B cell (primary cell): ENCODE measurements around the gene GFOD2. TPM values are rescaled to one million over a fixed set of nuclear protein-coding genes. Genes with fewer than 3 reads are reported as not detected.

Experiments used
- ATAC-seq: fragments of 200-7000 bp; cut with Tn5 transposase; one replicate; pipeline ENCODE4 v1.10.0; 2021; ENCODE audit warnings: low read depth, mild to moderate bottlenecking, moderate number of reproducible peaks, moderate library complexity
- CTCF ChIA-PET: fragments of 350-600 bp; sonication (Branson Sonifier 250); formaldehyde crosslinking; loops from one replicate; lab custom pipeline; 2021; ENCODE audit warnings: antibody characterized with exemption, inconsistent platforms; lab: Charles Lee
- POLR2A ChIA-PET: fragments of 350-600 bp; sonication (Branson Sonifier 250); formaldehyde crosslinking; loops from one replicate; lab custom pipeline; 2021; ENCODE audit warnings: antibody characterized with exemption; lab: Charles Lee
- DNase-seq: peaks from one replicate; pipeline ENCODE4 v3.0.0; 2013
- H2AFZ ChIP-seq: 2 replicates; pipeline ENCODE4 v1.6.1; 2012; ENCODE audit warnings: mild to moderate bottlenecking, low read depth, low read length; ENCODE audit not compliant: insufficient read depth, poor library complexity, severe bottlenecking
- H3K27ac ChIP-seq, 2 donors: 1 replicate in 1 of 2; 2 replicates in 1 of 2; pipeline ENCODE4 v1.5.1; 2012 to 2013; ENCODE audit warnings: low read length in 2 of 2, mild to moderate bottlenecking in 2 of 2, moderate library complexity in 1 of 2
- H3K27me3 ChIP-seq, 4 experiments: fragments of 200-600 bp in 1 of 4; sonication (generic) in 1 of 4; replicated peaks in 1 of 4; 1 replicate in 2 of 4; 2 replicates in 2 of 4; pipeline versions ENCODE4 v1.6.1 to v1.7.0; 2013 to 2016; ENCODE audit warnings: low read length in 3 of 4, mild to moderate bottlenecking in 2 of 4, mixed read lengths in 1 of 4, moderate library complexity in 1 of 4; ENCODE audit not compliant: insufficient read depth in 4 of 4, control insufficient read depth in 3 of 4; ENCODE audit errors: control extremely low read depth in 1 of 4
- H3K36me3 ChIP-seq, 2 experiments: replicated peaks in 1 of 2; 1 replicate in 1 of 2; 2 replicates in 1 of 2; pipeline versions ENCODE4 v1.6.1 to v1.7.1; 2013; ENCODE audit warnings: low read length in 1 of 2; ENCODE audit not compliant: insufficient read depth in 2 of 2, control insufficient read depth in 1 of 2; ENCODE audit errors: control extremely low read depth in 1 of 2, extremely low read depth in 1 of 2
- H3K4me1 ChIP-seq, 2 donors: fragments of 200-600 bp in 1 of 2; sonication (generic) in 1 of 2; 1 replicate in 1 of 2; 2 replicates in 1 of 2; pipeline versions ENCODE4 v1.5.1 to v1.6.1; 2013 to 2017; ENCODE audit warnings: low read length in 2 of 2; ENCODE audit not compliant: control insufficient read depth in 2 of 2, insufficient read depth in 2 of 2
- H3K4me2 ChIP-seq: replicated peaks from 2 replicates; pipeline ENCODE3; 2012; ENCODE audit warnings: mild to moderate bottlenecking, low read depth, low read length; ENCODE audit not compliant: poor library complexity, severe bottlenecking
- H3K4me3 ChIP-seq, 5 experiments: fragments of 200-600 bp in 1 of 5; sonication (generic) in 1 of 5; 1 replicate in 3 of 5; 2 replicates in 2 of 5; pipeline versions ENCODE4 v1.5.1 to v1.7.0; 2011 to 2016; ENCODE audit warnings: low read length in 4 of 5, mild to moderate bottlenecking in 4 of 5, low read depth in 2 of 5, control low read depth in 1 of 5, moderate library complexity in 1 of 5; ENCODE audit not compliant: insufficient read depth in 1 of 5; ENCODE audit errors: control extremely low read depth in 1 of 5, extremely low read depth in 1 of 5
- H3K79me2 ChIP-seq: fragments of 200-600 bp; sonication (generic); one replicate; pipeline ENCODE4 v1.6.0; 2016; ENCODE audit warnings: low read length; ENCODE audit not compliant: control insufficient read depth, insufficient read depth
- H3K9ac ChIP-seq: fragments of 200-600 bp; sonication (generic); 2 replicates; pipeline ENCODE4 v1.6.1; 2017; ENCODE audit warnings: mild to moderate bottlenecking, low read length, moderate library complexity
- H3K9me3 ChIP-seq, 3 donors: one replicate each; pipeline versions ENCODE4 v1.6.1 to v1.7.1; 2013; ENCODE audit warnings: low read length in 2 of 3; ENCODE audit not compliant: control insufficient read depth in 2 of 3, insufficient read depth in 1 of 3; ENCODE audit errors: control extremely low read depth in 1 of 3
- H4K20me1 ChIP-seq: 2 replicates; pipeline ENCODE4 v1.6.0; 2012; ENCODE audit warnings: mild to moderate bottlenecking, low read length; ENCODE audit not compliant: insufficient read depth, control insufficient read depth, poor library complexity, severe bottlenecking
- H3K27ac Mint-ChIP-seq: one replicate; pipeline ENCODE4 v1.8.0; 2021; ENCODE audit warnings: mixed read lengths
- H3K27me3 Mint-ChIP-seq: one replicate; pipeline ENCODE4 v1.8.0; 2021; ENCODE audit warnings: mixed read lengths
- H3K4me1 Mint-ChIP-seq: one replicate; pipeline ENCODE4 v1.8.0; 2021; ENCODE audit warnings: mixed read lengths
- H3K4me3 Mint-ChIP-seq: one replicate; pipeline ENCODE4 v1.8.0; 2021; ENCODE audit warnings: mixed read lengths
- H3K9me3 Mint-ChIP-seq: one replicate; pipeline ENCODE4 v1.8.0; 2022; ENCODE audit warnings: mixed read lengths; ENCODE audit not compliant: insufficient read depth
- CTCF ChIP-seq: fragments of 200-600 bp; IDR thresholded peaks from one replicate; pipeline ENCODE4 v1.8.0; 2022; ENCODE audit warnings: antibody characterized with exemption, mild to moderate bottlenecking
- EZH2 ChIP-seq: IDR thresholded peaks from 2 replicates; pipeline ENCODE4 v1.6.1; 2012; ENCODE audit warnings: borderline replicate concordance, low read depth, mild to moderate bottlenecking, moderate library complexity, low read length; ENCODE audit not compliant: insufficient read depth, poor library complexity, severe bottlenecking
- WGBS: methylation state at CpG from one replicate; pipeline ENCODE4 v1.1.5; 2013; ENCODE audit warnings: missing lambda C conversion rate; ENCODE audit not compliant: insufficient coverage; 5-methylcytosine and 5-hydroxymethylcytosine counted together
- intact Hi-C: fragments of 100-400 bp; cut with micrococcal nuclease; formaldehyde crosslinking; loops from one replicate; pipeline ENCODE4 v1.10.0; 2022
- polyA plus RNA-seq: library from polyadenylated mRNA; depleted of rRNA; stranded (reverse); fragments of >200 nt; gene quantifications from 2 replicates; pipeline ENCODE4 v1.2.3, GENCODE V29; 2012
- total RNA-seq, 2 donors: library from RNA; stranded (reverse); fragments of 120-200 nt in 1 of 2; gene quantifications; 1 replicate in 1 of 2; 2 replicates in 1 of 2; pipeline versions ENCODE4 v1.2.3 to v1.2.4, GENCODE V29; 2013 to 2022

GFOD2 gene
- total and polyA plus RNA-seq, 2 donors (not counting 1 experiment from before 2014, with no cell fraction given) = 11.9 to 18.2 TPM

- no peaks in the 10 kb centered on the region for H3K79me2 ChIP-seq
- Mint-ChIP-seq H3K4me1 (peaks cover 39% of the 10 kb centered on the region), H3K9me3 (no peaks in the 10 kb centered on the region), H3K27ac (peak overlapping the region; percentile 41), H3K4me3 (no peak overlapping the region), H3K27me3 (no peaks in the 10 kb centered on the region)
- H3K27me3 ChIP-seq = no peaks in the 10 kb centered on the region
- DNase-seq (peak; percentile 77), ATAC-seq (peak; percentile 23)
- WGBS = 57% methylated on average over 11 of the region's 13 CpGs
- no peaks in the 10 kb centered on the region for H4K20me1 ChIP-seq
- ChIA-PET POLR2A (interaction anchor here (0.5 to 2.0 kb wide), 4 partner anchors 13 to 695 kb away, joined by 3 to 4 read pairs (median 3); partner anchors contain the start of gene GFOD2), CTCF (interaction anchor here (0.6 to 11.7 kb wide), 42 partner anchors 9 to 393 kb away, joined by 3 to 136 read pairs (median 5); partner anchors contain the start of genes ACD, CTRL, EDC4 and GFOD2)
- intact Hi-C loops = loop anchor here (1.0 to 2.0 kb wide), 4 partner anchors 46 to 391 kb away; partner anchors contain the start of gene GFOD2
- H3K4me3 ChIP-seq = no peak overlapping the region
- H3K4me1 ChIP-seq = peaks cover 23 to 37% of the 10 kb centered on the region in 2 donors
- H3K27ac ChIP-seq = no peak overlapping the region
- H2AFZ ChIP-seq = no peak overlapping the region
- TF ChIP-seq EZH2 (no peak), CTCF (peak; percentile 81)
- no peak overlapping the region for H3K9ac ChIP-seq
- H3K9me3 ChIP-seq = no peaks in the 10 kb centered on the region
- peak overlapping the region; percentile 21 for H3K4me2 ChIP-seq
- H3K36me3 ChIP-seq = no peaks in the 10 kb centered on the region
These were observed 46.1 kb downstream of the GFOD2 start for GRCh38 chr16:67672739-67673662.
